GM18508 (cell line): ENCODE measurements around the gene DNMT3A.

Experiments used
- ATAC-seq: cut with Tn5 transposase; IDR thresholded peaks from one replicate; pipeline ENCODE4 v1.9.1; 2021; ENCODE audit warnings: moderate number of reproducible peaks; ENCODE audit not compliant: insufficient read depth, unreplicated experiment

DNMT3A gene

GRCh38 chr2:25265001-25265400, 76.7 kb downstream of the DNMT3A start:
- ATAC-seq: no peak

- no peak for ATAC-seq
These were observed 79.4 kb downstream of the DNMT3A start for GRCh38 chr2:25262288-25262687.

- ATAC-seq: no peak
These were observed 82.0 kb downstream of the DNMT3A start for GRCh38 chr2:25259737-25260124.

- ATAC-seq: no peak
These were observed 82.6 kb downstream of the DNMT3A start for GRCh38 chr2:25258847-25259736.

- ATAC-seq: no peak
These were observed 83.5 kb downstream of the DNMT3A start for GRCh38 chr2:25257931-25258846.

- ATAC-seq: no peak
These were observed 84.6 kb downstream of the DNMT3A start for GRCh38 chr2:25257032-25257552.

GRCh38 chr2:25256488-25256875, 85.2 kb downstream of the DNMT3A start:
- no peak for ATAC-seq

- ATAC-seq: no peak
These were observed 85.8 kb downstream of the DNMT3A start for GRCh38 chr2:25255745-25256487.

- ATAC-seq: no peak
These were observed 86.8 kb downstream of the DNMT3A start for GRCh38 chr2:25254961-25255360.

GRCh38 chr2:25253153-25253626, 88.5 kb downstream of the DNMT3A start:
- no peak for ATAC-seq

GRCh38 chr2:25252291-25253152, 89.2 kb downstream of the DNMT3A start:
- no peak for ATAC-seq

GRCh38 chr2:25251422-25252273, 90.1 kb downstream of the DNMT3A start:
- no peak for ATAC-seq

GRCh38 chr2:25251071-25251421, 90.7 kb downstream of the DNMT3A start:
- no peak for ATAC-seq

- no peak for ATAC-seq
These were observed 91.2 kb downstream of the DNMT3A start for GRCh38 chr2:25250331-25251070.

- no peak for ATAC-seq
These were observed 91.9 kb downstream of the DNMT3A start for GRCh38 chr2:25249785-25250184.

GRCh38 chr2:25247792-25248512, 93.8 kb downstream of the DNMT3A start:
- ATAC-seq: no peak
